MM.1S (cell line): ENCODE results near the gene RP9.

Source experiments
- EZH2 ChIP-seq: fragments of 300-600 bp; sonication (generic); optimal IDR thresholded peaks from 2 replicates; pipeline ENCODE3; 2017; ENCODE audit warnings: low read depth, mild to moderate bottlenecking, antibody characterized with exemption, low read length, mixed read lengths
- EZH2phosphoT487 ChIP-seq: fragments of 300-600 bp; sonication (generic); IDR thresholded peaks from 2 replicates; pipeline ENCODE4 v1.6.1; 2018; ENCODE audit warnings: antibody characterized with exemption, low read length
- TF ChIP-seq, protein P1 (sequence below): fragments of 300-600 bp; sonication (generic); IDR thresholded peaks from 2 replicates; pipeline ENCODE4 v1.5.1; 2016; ENCODE audit warnings: antibody characterized with exemption, low read length, mixed read lengths

- TF ChIP-seq, protein P1, sequence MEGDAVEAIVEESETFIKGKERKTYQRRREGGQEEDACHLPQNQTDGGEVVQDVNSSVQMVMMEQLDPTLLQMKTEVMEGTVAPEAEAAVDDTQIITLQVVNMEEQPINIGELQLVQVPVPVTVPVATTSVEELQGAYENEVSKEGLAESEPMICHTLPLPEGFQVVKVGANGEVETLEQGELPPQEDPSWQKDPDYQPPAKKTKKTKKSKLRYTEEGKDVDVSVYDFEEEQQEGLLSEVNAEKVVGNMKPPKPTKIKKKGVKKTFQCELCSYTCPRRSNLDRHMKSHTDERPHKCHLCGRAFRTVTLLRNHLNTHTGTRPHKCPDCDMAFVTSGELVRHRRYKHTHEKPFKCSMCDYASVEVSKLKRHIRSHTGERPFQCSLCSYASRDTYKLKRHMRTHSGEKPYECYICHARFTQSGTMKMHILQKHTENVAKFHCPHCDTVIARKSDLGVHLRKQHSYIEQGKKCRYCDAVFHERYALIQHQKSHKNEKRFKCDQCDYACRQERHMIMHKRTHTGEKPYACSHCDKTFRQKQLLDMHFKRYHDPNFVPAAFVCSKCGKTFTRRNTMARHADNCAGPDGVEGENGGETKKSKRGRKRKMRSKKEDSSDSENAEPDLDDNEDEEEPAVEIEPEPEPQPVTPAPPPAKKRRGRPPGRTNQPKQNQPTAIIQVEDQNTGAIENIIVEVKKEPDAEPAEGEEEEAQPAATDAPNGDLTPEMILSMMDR, result no peak
- TF ChIP-seq EZH2, result no peak
- no peak for TF ChIP-seq EZH2phosphoT487
These were observed 47.2 kb upstream of the RP9 start for GRCh38 chr7:33156441-33156840.
